RWPE2 (cell line): ENCODE measurements around the gene CDH10.

Experiments used
- ATAC-seq: fragments of 200-7000 bp; cut with Tn5 transposase; 3 replicates; pipeline ENCODE4 v1.9.1; 2021; ENCODE audit warnings: low read depth
- DNase-seq: peaks from one replicate; pipeline ENCODE4 v3.0.0-alpha.2; 2020; ENCODE audit warnings: low spot score
- H3K27ac ChIP-seq: fragments of 450-650 bp; 2 replicates; pipeline ENCODE4 v1.5.1; 2017; ENCODE audit warnings: mild to moderate bottlenecking; ENCODE audit not compliant: poor library complexity, severe bottlenecking
- H3K27me3 ChIP-seq: fragments of 250-450 bp; sonication (Bioruptor Pico); 2 replicates; pipeline ENCODE4 v1.5.1; 2021; ENCODE audit warnings: mild to moderate bottlenecking, moderate library complexity; ENCODE audit not compliant: insufficient read depth, poor library complexity, severe bottlenecking
- H3K36me3 ChIP-seq: fragments of 250-450 bp; sonication (Bioruptor Pico); 2 replicates; pipeline ENCODE4 v1.5.1; 2020; ENCODE audit warnings: low read depth, mild to moderate bottlenecking, moderate library complexity
- H3K4me1 ChIP-seq: fragments of 250-450 bp; sonication (Bioruptor Pico); 2 replicates; pipeline ENCODE4 v1.5.1; 2021; ENCODE audit warnings: mild to moderate bottlenecking, moderate library complexity; ENCODE audit not compliant: insufficient read depth, poor library complexity, severe bottlenecking
- H3K4me3 ChIP-seq: fragments of 250-450 bp; sonication (Bioruptor Pico); 2 replicates; pipeline ENCODE4 v1.5.1; 2021; ENCODE audit warnings: mild to moderate bottlenecking, moderate library complexity; ENCODE audit not compliant: severe bottlenecking
- H3K9me3 ChIP-seq: fragments of 250-450 bp; sonication (Bioruptor Pico); 2 replicates; pipeline ENCODE4 v1.5.1; 2021; ENCODE audit warnings: mild to moderate bottlenecking, moderate library complexity; ENCODE audit not compliant: severe bottlenecking
- TF ChIP-seq, protein P1 (sequence below): fragments of 450-650 bp; IDR thresholded peaks from one replicate; pipeline ENCODE4 v1.5.1; 2017; ENCODE audit warnings: mild to moderate bottlenecking, moderate library complexity; ENCODE audit not compliant: poor library complexity, severe bottlenecking

Gene CDH10

DNA sequence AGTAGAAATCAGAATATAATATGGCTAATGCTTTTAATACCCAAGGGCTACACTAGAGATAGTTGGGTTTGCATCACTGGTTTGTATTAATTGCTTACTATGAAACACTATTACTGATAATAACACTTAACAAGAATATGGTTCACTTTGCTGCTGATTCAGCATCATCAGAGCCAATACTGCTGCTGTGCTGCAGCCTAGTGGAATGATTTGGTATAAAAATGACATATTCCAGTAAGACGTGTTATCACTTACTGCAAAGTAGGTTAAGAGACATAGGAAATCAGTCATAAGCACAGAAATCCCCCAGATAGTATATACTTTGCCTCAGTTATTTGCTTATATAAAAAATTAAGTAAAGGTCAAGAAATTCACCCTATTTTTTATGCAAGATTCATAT, 2.8 kb downstream of the CDH10 start:
- H3K4me1 ChIP-seq = peaks cover 7% of the 10 kb centered on the region
- DNase-seq = no peak
- no peaks in the 10 kb centered on the region for H3K9me3 ChIP-seq
- ATAC-seq = peak; percentile 71
- no peaks in the 10 kb centered on the region for H3K36me3 ChIP-seq
- H3K4me3 ChIP-seq = no peak overlapping the region
- H3K27me3 ChIP-seq = peaks cover 53% of the 10 kb centered on the region
- H3K27ac ChIP-seq = no peak overlapping the region
- TF ChIP-seq, protein P1, sequence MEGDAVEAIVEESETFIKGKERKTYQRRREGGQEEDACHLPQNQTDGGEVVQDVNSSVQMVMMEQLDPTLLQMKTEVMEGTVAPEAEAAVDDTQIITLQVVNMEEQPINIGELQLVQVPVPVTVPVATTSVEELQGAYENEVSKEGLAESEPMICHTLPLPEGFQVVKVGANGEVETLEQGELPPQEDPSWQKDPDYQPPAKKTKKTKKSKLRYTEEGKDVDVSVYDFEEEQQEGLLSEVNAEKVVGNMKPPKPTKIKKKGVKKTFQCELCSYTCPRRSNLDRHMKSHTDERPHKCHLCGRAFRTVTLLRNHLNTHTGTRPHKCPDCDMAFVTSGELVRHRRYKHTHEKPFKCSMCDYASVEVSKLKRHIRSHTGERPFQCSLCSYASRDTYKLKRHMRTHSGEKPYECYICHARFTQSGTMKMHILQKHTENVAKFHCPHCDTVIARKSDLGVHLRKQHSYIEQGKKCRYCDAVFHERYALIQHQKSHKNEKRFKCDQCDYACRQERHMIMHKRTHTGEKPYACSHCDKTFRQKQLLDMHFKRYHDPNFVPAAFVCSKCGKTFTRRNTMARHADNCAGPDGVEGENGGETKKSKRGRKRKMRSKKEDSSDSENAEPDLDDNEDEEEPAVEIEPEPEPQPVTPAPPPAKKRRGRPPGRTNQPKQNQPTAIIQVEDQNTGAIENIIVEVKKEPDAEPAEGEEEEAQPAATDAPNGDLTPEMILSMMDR = peak; percentile 87

DNA sequence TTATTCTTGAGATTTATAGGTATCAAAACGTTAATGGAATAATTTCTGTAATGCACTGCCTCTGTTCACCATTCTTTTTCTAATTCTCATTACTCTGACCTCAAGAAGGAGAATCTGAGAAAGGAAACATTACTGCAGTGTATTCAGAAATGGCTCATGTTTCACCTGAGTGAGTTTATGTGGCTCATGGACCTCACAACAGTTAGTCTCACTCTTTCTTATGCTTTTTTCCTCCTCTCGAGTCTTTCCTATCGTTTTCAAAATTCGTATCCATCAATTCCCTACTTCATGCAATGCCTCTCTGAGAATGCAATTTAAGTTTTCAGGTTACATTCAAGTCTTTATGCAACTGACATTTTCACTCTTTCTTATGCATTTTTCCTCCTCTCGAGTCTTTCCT, 9.6 kb downstream of the CDH10 start:
- no peak overlapping the region for H3K4me3 ChIP-seq
- no peak overlapping the region for H3K27ac ChIP-seq
- peaks cover 19% of the 10 kb centered on the region for H3K27me3 ChIP-seq
- peaks cover 4% of the 10 kb centered on the region for H3K4me1 ChIP-seq
- DNase-seq (no peak), ATAC-seq (no peak)
- H3K36me3 ChIP-seq = no peaks in the 10 kb centered on the region
- TF ChIP-seq, protein P1 = no peak
- H3K9me3 ChIP-seq = no peaks in the 10 kb centered on the region

DNA sequence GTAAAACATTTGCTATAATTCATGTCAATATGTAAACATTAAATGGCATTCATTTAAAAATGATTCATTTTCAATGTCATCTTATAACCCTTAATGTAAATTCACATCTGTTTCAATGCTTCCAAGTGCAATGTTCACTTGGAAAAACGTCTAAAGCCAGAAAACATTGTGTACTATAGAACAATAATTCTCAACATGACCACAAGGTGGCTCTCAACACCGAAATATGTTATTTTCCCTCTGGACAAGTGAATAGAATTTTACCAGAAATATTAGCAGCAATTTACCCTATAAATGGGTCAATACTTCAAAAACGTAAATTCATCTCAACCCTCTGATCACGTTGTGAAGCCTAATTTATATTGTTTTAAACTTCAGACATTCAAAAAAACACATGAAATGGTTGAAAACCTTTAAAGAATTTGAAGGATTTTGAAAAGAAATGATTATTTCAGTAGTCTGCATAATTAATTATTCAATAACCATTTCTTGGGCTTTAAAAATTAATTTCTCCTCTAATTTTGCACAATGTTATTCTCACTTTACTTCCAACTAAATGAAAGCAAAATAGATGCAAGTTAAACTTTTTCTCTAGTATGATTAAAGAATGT, 11.0 kb downstream of the CDH10 start:
- Histone ChIP-seq H3K4me3 (no peak overlapping the region), H3K27me3 (peaks cover 7% of the 10 kb centered on the region), H3K9me3 (peaks cover 2% of the 10 kb centered on the region), H3K4me1 (peaks cover 4% of the 10 kb centered on the region), H3K27ac (no peak overlapping the region), H3K36me3 (no peaks in the 10 kb centered on the region)
- ATAC-seq (peak; percentile 38; the same call in 1 of the 3 replicates), DNase-seq (no peak)
- TF ChIP-seq, protein P1 = peak; percentile 90

DNA sequence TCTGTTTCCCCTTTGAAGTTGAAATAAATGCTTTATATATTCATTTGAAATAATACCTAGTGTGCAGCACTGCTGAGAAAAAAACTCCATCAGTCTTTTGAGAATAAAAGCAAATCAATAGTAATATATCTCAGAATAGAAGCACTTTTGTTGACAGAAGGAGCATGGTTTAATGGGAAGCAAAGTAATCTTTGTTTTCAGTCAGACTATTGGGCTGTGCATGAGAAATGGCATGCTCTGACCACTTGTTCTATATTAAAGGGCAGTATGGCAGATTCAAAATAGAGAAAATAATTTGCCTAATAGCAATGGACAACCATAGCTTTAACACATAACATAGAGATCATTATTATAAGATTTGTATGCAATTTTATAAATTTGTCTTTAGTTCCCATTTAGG, 12.4 kb downstream of the CDH10 start:
- ATAC-seq (no peak), DNase-seq (no peak)
- Histone ChIP-seq H3K27me3 (peaks cover 10% of the 10 kb centered on the region), H3K36me3 (no peaks in the 10 kb centered on the region), H3K9me3 (peaks cover 2% of the 10 kb centered on the region), H3K27ac (no peak overlapping the region), H3K4me3 (no peak overlapping the region), H3K4me1 (peaks cover 4% of the 10 kb centered on the region)
- TF ChIP-seq, protein P1 = no peak

DNA sequence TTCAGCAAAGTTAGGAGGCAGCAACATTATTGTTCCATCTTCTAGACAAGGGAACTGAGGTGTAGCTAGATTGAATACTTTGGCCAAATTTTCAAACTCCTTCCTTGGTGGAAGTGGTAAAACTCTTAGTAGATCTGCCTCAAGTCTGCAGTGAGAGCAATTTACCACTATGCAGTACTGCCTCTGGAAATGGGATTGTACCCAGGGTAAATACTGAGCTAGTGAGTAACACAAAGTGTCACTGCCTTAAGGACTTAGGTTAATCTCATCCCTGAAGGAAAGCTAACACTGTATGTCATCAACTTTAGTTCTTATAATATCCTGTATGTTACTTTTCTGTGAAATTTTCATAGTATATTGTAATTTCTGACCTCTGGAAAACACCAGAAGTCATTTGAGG, 13.9 kb downstream of the CDH10 start:
- no peaks in the 10 kb centered on the region for H3K36me3 ChIP-seq
- no peak for DNase-seq

More for the DNA sequence above, 13.9 kb downstream of the CDH10 start:
- H3K27ac ChIP-seq = no peak overlapping the region
- H3K27me3 ChIP-seq = peaks cover 8% of the 10 kb centered on the region
- no peak overlapping the region for H3K4me3 ChIP-seq
- peaks cover 2% of the 10 kb centered on the region for H3K9me3 ChIP-seq
- TF ChIP-seq, protein P1 = no peak
- ATAC-seq = no peak
- peaks cover 4% of the 10 kb centered on the region for H3K4me1 ChIP-seq
